GM23338 (cell line): ENCODE data around the gene SENP8.

ENCODE experiments used
- CREB1 ChIP-seq: fragments of 250-450 bp; sonication (Bioruptor Pico); IDR thresholded peaks from 2 replicates; pipeline ENCODE4 v1.5.0; 2020; ENCODE audit warnings: low read depth, mild to moderate bottlenecking, moderate library complexity
- CTCF ChIP-seq, 2 experiments: fragments of 200-600 bp in 1 of 2; sonication (generic) in 1 of 2; conservative IDR thresholded peaks; 2 replicates each; pipeline versions ENCODE4 v1.5.1 to v1.6.1; 2016 to 2017; ENCODE audit warnings: antibody characterized with exemption in 2 of 2, low read depth in 2 of 2, mild to moderate bottlenecking in 2 of 2, moderate library complexity in 1 of 2
- EZH2 ChIP-seq: fragments of 200-600 bp; sonication (generic); IDR thresholded peaks from one replicate; pipeline ENCODE4 v1.8.0; 2017; ENCODE audit warnings: antibody characterized with exemption, mild to moderate bottlenecking, low read depth; ENCODE audit not compliant: unreplicated experiment
- EZH2phosphoT487 ChIP-seq: fragments of 200-600 bp; sonication (generic); IDR thresholded peaks from one replicate; pipeline ENCODE4 v1.8.1; 2018; ENCODE audit warnings: antibody characterized with exemption; ENCODE audit not compliant: unreplicated experiment
- JUNB ChIP-seq: IDR thresholded peaks from one replicate; pipeline ENCODE4 v1.6.1; 2016; ENCODE audit warnings: antibody characterized with exemption; ENCODE audit not compliant: unreplicated experiment
- NANOG ChIP-seq: IDR thresholded peaks from 2 replicates; pipeline ENCODE4 v1.6.1; 2016; ENCODE audit warnings: antibody characterized with exemption, borderline replicate concordance
- POLR2AphosphoS5 ChIP-seq: IDR thresholded peaks from 2 replicates; pipeline ENCODE4 v1.6.1; 2016; ENCODE audit warnings: antibody characterized with exemption, low read depth
- REST ChIP-seq: IDR thresholded peaks from one replicate; pipeline ENCODE4 v1.6.1; 2018; ENCODE audit warnings: antibody characterized with exemption; ENCODE audit not compliant: unreplicated experiment

GRCh38 chr15:72192416-72192815 lies 74.2 kb downstream of the SENP8 start:
- TF ChIP-seq CTCF (conservative IDR thresholded peaks at IDR 0.05; ENCODE audit: low read depth in 2 of 2) (no peak), EZH2phosphoT487 (no peak), EZH2 (no peak), POLR2AphosphoS5 (no peak), REST (no peak), NANOG (no peak), JUNB (no peak), CREB1 (CRISPR knock-in tag) (no peak)
